ENCODE measurements around the gene ST3GAL3.

The ST3GAL3 gene

GRCh38 chr1:43772978-43773377 is 65.6 kb downstream of the ST3GAL3 start:
- 94% methylated on average over 4 of the region's 5 CpGs for WGBS
- no peak overlapping the region for H2BK5ac ChIP-seq (ENCODE audit: low read depth, low read length, poor library complexity, severe bottlenecking)
- no peak for DNase-seq

GRCh38 chr1:43773821-43774220 is 66.5 kb downstream of the ST3GAL3 start:
- no peak for DNase-seq
- H2BK120ac ChIP-seq (ENCODE audit: low read depth, low read length), result no peak overlapping the region
- H3K18ac ChIP-seq (ENCODE audit: low read depth in 1 of 2, low read length in 2 of 2), result no peak overlapping the region
- H3K14ac ChIP-seq (ENCODE audit: low read length in 2 of 2), result no peak overlapping the region
- H3K9ac ChIP-seq (ENCODE audit: low read length), result peak overlapping the region; percentile 64
- H3K4me2 ChIP-seq (ENCODE audit: low read length, poor library complexity, severe bottlenecking), result no peak overlapping the region
- H2AFZ ChIP-seq (ENCODE audit: low read depth, low read length), result no peak overlapping the region
- peak overlapping the region in 1 of 2 experiments; percentile 23 for H3K4me3 ChIP-seq (ENCODE audit: insufficient read depth in 1 of 2, low read depth in 1 of 2, low read length in 2 of 2)
- no peak overlapping the region for H3K4ac ChIP-seq (ENCODE audit: low read depth in 1 of 2, low read length in 2 of 2)
- no peak overlapping the region for H2BK12ac ChIP-seq (ENCODE audit: low read length in 2 of 2)
- H3K36me3 ChIP-seq (ENCODE audit: control insufficient read depth in 1 of 2, insufficient read depth in 2 of 2, low read depth in 1 of 2, low read length in 2 of 2), result no peaks in the 10 kb centered on the region
- H3K4me1 ChIP-seq (ENCODE audit: control insufficient read depth, insufficient read depth, low read depth, low read length), result peaks cover 4% of the 10 kb centered on the region
- no peak overlapping the region for H3K23ac ChIP-seq (ENCODE audit: low read length in 2 of 2)
- H3K79me1 ChIP-seq (replicated peaks; ENCODE audit: low read length, poor library complexity, severe bottlenecking), result peaks cover 15% of the 10 kb centered on the region
- no peak overlapping the region for H2BK15ac ChIP-seq (ENCODE audit: low read depth, poor library complexity, severe bottlenecking)
- H2BK5ac ChIP-seq (ENCODE audit: low read depth, low read length, poor library complexity, severe bottlenecking), result no peak overlapping the region
- H4K91ac ChIP-seq (ENCODE audit: low read length), result no peak overlapping the region
- no peaks in the 10 kb centered on the region for H3K27me3 ChIP-seq (ENCODE audit: control insufficient read depth in 1 of 2, insufficient read depth in 1 of 2, low read length in 2 of 2)
- H3K27ac ChIP-seq (ENCODE audit: low read length, poor library complexity, severe bottlenecking), result no peak overlapping the region
- H3K9me3 ChIP-seq (ENCODE audit: control insufficient read depth, low read length), result no peaks in the 10 kb centered on the region
- no peak overlapping the region for H4K8ac ChIP-seq (ENCODE audit: low read length)
- no peak overlapping the region for H2AK5ac ChIP-seq (ENCODE audit: low read length, severe bottlenecking)

More at GRCh38 chr1:43772978-43773377, 65.6 kb downstream of the ST3GAL3 start:
- Histone ChIP-seq H2AFZ (ENCODE audit: low read depth, low read length) (no peak overlapping the region), H3K9ac (ENCODE audit: low read length) (no peak overlapping the region), H3K14ac (ENCODE audit: low read length in 2 of 2) (no peak overlapping the region), H3K27me3 (ENCODE audit: control insufficient read depth in 1 of 2, insufficient read depth in 1 of 2, low read length in 2 of 2) (no peaks in the 10 kb centered on the region), H2AK5ac (ENCODE audit: low read length, severe bottlenecking) (no peak overlapping the region), H2BK12ac (ENCODE audit: low read length in 2 of 2) (no peak overlapping the region), H3K4me3 (ENCODE audit: insufficient read depth in 1 of 2, low read depth in 1 of 2, low read length in 2 of 2) (no peak overlapping the region), H4K8ac (ENCODE audit: low read length) (no peak overlapping the region), H3K23ac (ENCODE audit: low read length in 2 of 2) (no peak overlapping the region), H3K79me1 (replicated peaks; ENCODE audit: low read length, poor library complexity, severe bottlenecking) (peaks cover 17% of the 10 kb centered on the region), H3K36me3 (ENCODE audit: control insufficient read depth in 1 of 2, insufficient read depth in 2 of 2, low read depth in 1 of 2, low read length in 2 of 2) (no peaks in the 10 kb centered on the region), H3K4ac (ENCODE audit: low read depth in 1 of 2, low read length in 2 of 2) (no peak overlapping the region), H3K18ac (ENCODE audit: low read depth in 1 of 2, low read length in 2 of 2) (no peak overlapping the region), H2BK120ac (ENCODE audit: low read depth, low read length) (no peak overlapping the region), H3K27ac (ENCODE audit: low read length, poor library complexity, severe bottlenecking) (no peak overlapping the region), H3K9me3 (ENCODE audit: control insufficient read depth, low read length) (no peaks in the 10 kb centered on the region), H2BK15ac (ENCODE audit: low read depth, poor library complexity, severe bottlenecking) (no peak overlapping the region), H3K4me1 (ENCODE audit: control insufficient read depth, insufficient read depth, low read depth, low read length) (peaks cover 4% of the 10 kb centered on the region), H4K91ac (ENCODE audit: low read length) (no peak overlapping the region), H3K4me2 (ENCODE audit: low read length, poor library complexity, severe bottlenecking) (no peak overlapping the region)

GRCh38 chr1:43774359-43774758 is 67.0 kb downstream of the ST3GAL3 start:
- Histone ChIP-seq H2BK5ac (ENCODE audit: low read depth, low read length, poor library complexity, severe bottlenecking) (no peak overlapping the region), H3K9ac (ENCODE audit: low read length) (peak overlapping the region; percentile 64), H3K18ac (ENCODE audit: low read depth in 1 of 2, low read length in 2 of 2) (no peak overlapping the region), H2AK5ac (ENCODE audit: low read length, severe bottlenecking) (no peak overlapping the region), H3K23ac (ENCODE audit: low read length in 2 of 2) (no peak overlapping the region), H4K91ac (ENCODE audit: low read length) (no peak overlapping the region), H3K4me1 (ENCODE audit: control insufficient read depth, insufficient read depth, low read depth, low read length) (peaks cover 4% of the 10 kb centered on the region), H3K4me2 (ENCODE audit: low read length, poor library complexity, severe bottlenecking) (no peak overlapping the region), H2BK15ac (ENCODE audit: low read depth, poor library complexity, severe bottlenecking) (peak overlapping the region; percentile 77), H3K4ac (ENCODE audit: low read depth in 1 of 2, low read length in 2 of 2) (no peak overlapping the region), H2BK120ac (ENCODE audit: low read depth, low read length) (no peak overlapping the region), H3K27me3 (ENCODE audit: control insufficient read depth in 1 of 2, insufficient read depth in 1 of 2, low read length in 2 of 2) (no peaks in the 10 kb centered on the region), H3K27ac (ENCODE audit: low read length, poor library complexity, severe bottlenecking) (no peak overlapping the region), H3K36me3 (ENCODE audit: control insufficient read depth in 1 of 2, insufficient read depth in 2 of 2, low read depth in 1 of 2, low read length in 2 of 2) (peaks cover 0 to 2% of the 10 kb centered on the region in 2 experiments), H3K4me3 (ENCODE audit: insufficient read depth in 1 of 2, low read depth in 1 of 2, low read length in 2 of 2) (peak overlapping the region in 1 of 2 experiments; percentile 23), H2AFZ (ENCODE audit: low read depth, low read length) (no peak overlapping the region), H3K9me3 (ENCODE audit: control insufficient read depth, low read length) (no peaks in the 10 kb centered on the region), H2BK12ac (ENCODE audit: low read length in 2 of 2) (no peak overlapping the region), H3K79me1 (replicated peaks; ENCODE audit: low read length, poor library complexity, severe bottlenecking) (peaks cover 13% of the 10 kb centered on the region), H3K14ac (ENCODE audit: low read length in 2 of 2) (no peak overlapping the region), H4K8ac (ENCODE audit: low read length) (no peak overlapping the region)
- DNase-seq, result peak; percentile 74
- 59% methylated on average over 2 of the region's 2 CpGs for WGBS

- no peak overlapping the region for H3K14ac ChIP-seq (ENCODE audit: low read length in 2 of 2)
- H3K4me3 ChIP-seq (ENCODE audit: insufficient read depth in 1 of 2, low read depth in 1 of 2, low read length in 2 of 2), result no peak overlapping the region
- H2AK5ac ChIP-seq (ENCODE audit: low read length, severe bottlenecking), result no peak overlapping the region
- no peak overlapping the region for H3K4ac ChIP-seq (ENCODE audit: low read depth in 1 of 2, low read length in 2 of 2)
- H3K9ac ChIP-seq (ENCODE audit: low read length), result peak overlapping the region; percentile 2
- H3K4me2 ChIP-seq (ENCODE audit: low read length, poor library complexity, severe bottlenecking), result no peak overlapping the region
- H2AFZ ChIP-seq (ENCODE audit: low read depth, low read length), result no peak overlapping the region
- peaks cover 4% of the 10 kb centered on the region for H3K4me1 ChIP-seq (ENCODE audit: control insufficient read depth, insufficient read depth, low read depth, low read length)
- no peak overlapping the region for H2BK120ac ChIP-seq (ENCODE audit: low read depth, low read length)
- peaks cover 6% of the 10 kb centered on the region for H3K9me3 ChIP-seq (ENCODE audit: control insufficient read depth, low read length)
- H3K36me3 ChIP-seq (ENCODE audit: control insufficient read depth in 1 of 2, insufficient read depth in 2 of 2, low read depth in 1 of 2, low read length in 2 of 2), result peaks cover 0 to 8% of the 10 kb centered on the region in 2 experiments
- 94% methylated on average over 3 of the region's 4 CpGs for WGBS
- H3K79me1 ChIP-seq (replicated peaks; ENCODE audit: low read length, poor library complexity, severe bottlenecking), result peaks cover 14% of the 10 kb centered on the region
- no peak overlapping the region for H4K8ac ChIP-seq (ENCODE audit: low read length)
- DNase-seq, result peak; percentile 72
- H2BK5ac ChIP-seq (ENCODE audit: low read depth, low read length, poor library complexity, severe bottlenecking), result no peak overlapping the region
- H2BK12ac ChIP-seq (ENCODE audit: low read length in 2 of 2), result no peak overlapping the region
- H3K18ac ChIP-seq (ENCODE audit: low read depth in 1 of 2, low read length in 2 of 2), result no peak overlapping the region
- H3K23ac ChIP-seq (ENCODE audit: low read length in 2 of 2), result no peak overlapping the region
- H4K91ac ChIP-seq (ENCODE audit: low read length), result no peak overlapping the region
- no peaks in the 10 kb centered on the region for H3K27me3 ChIP-seq (ENCODE audit: control insufficient read depth in 1 of 2, insufficient read depth in 1 of 2, low read length in 2 of 2)
- no peak overlapping the region for H2BK15ac ChIP-seq (ENCODE audit: low read depth, poor library complexity, severe bottlenecking)
- peak overlapping the region; percentile 54 for H3K27ac ChIP-seq (ENCODE audit: low read length, poor library complexity, severe bottlenecking)
Measured at GRCh38 chr1:43776043-43776761, 68.9 kb downstream of the ST3GAL3 start.

Data from mesenchymal stem cell (in vitro differentiated cells and primary cell).